H9 (cell line): ENCODE results near the gene CERKL. TPM values are rescaled to one million over a fixed set of nuclear protein-coding genes. Genes with fewer than 3 reads are reported as not detected.

Experiments used
- DNase-seq: peaks from one replicate; pipeline ENCODE4 v3.0.0-alpha.2; 2017
- H2AFZ ChIP-seq: one replicate; pipeline ENCODE4 v1.6.1; 2013; ENCODE audit warnings: mild to moderate bottlenecking, low read length, control low read depth, moderate library complexity
- H2AK5ac ChIP-seq: 2 replicates; pipeline ENCODE4 v1.6.1; 2013; ENCODE audit warnings: low read length, control low read depth, mixed read lengths; ENCODE audit not compliant: insufficient read length
- H2BK120ac ChIP-seq: one replicate; pipeline ENCODE4 v1.6.1; 2013; ENCODE audit warnings: low read depth, mild to moderate bottlenecking, low read length, control low read depth, inconsistent platforms; ENCODE audit not compliant: poor library complexity, severe bottlenecking
- H2BK12ac ChIP-seq: 2 replicates; pipeline ENCODE4 v1.6.1; 2013; ENCODE audit warnings: low read length, control low read depth, mixed read lengths, low read depth; ENCODE audit not compliant: insufficient read length
- H2BK15ac ChIP-seq: 2 replicates; pipeline ENCODE4 v1.6.1; 2013; ENCODE audit warnings: low read depth, low read length, control low read depth
- H2BK20ac ChIP-seq: one replicate; pipeline ENCODE4 v1.6.1; 2013; ENCODE audit warnings: low read depth, mild to moderate bottlenecking, low read length, control low read depth, inconsistent platforms; ENCODE audit not compliant: poor library complexity, severe bottlenecking
- H2BK5ac ChIP-seq: 2 replicates; pipeline ENCODE4 v1.6.1; 2013; ENCODE audit warnings: low read length, control low read depth, mixed read lengths; ENCODE audit not compliant: insufficient read length
- H3K14ac ChIP-seq: 2 replicates; pipeline ENCODE4 v1.6.1; 2013; ENCODE audit warnings: low read length, control low read depth; ENCODE audit not compliant: insufficient read depth
- H3K18ac ChIP-seq: 2 replicates; pipeline ENCODE4 v1.6.1; 2013; ENCODE audit warnings: low read depth, mild to moderate bottlenecking, mixed read lengths, low read length, control low read depth; ENCODE audit not compliant: insufficient read length
- H3K23ac ChIP-seq: 2 replicates; pipeline ENCODE4 v1.6.1; 2013; ENCODE audit warnings: low read length, control low read depth, mixed read lengths, low read depth; ENCODE audit not compliant: insufficient read length
- H3K23me2 ChIP-seq: 2 replicates; pipeline ENCODE4 v1.6.1; 2013; ENCODE audit warnings: low read depth, mild to moderate bottlenecking, mixed read lengths, low read length, control low read depth; ENCODE audit not compliant: insufficient read length, poor library complexity, severe bottlenecking
- H3K27ac ChIP-seq: 2 replicates; pipeline ENCODE4 v1.5.1; 2013; ENCODE audit warnings: low read length, control low read depth, mixed read lengths, low read depth; ENCODE audit not compliant: insufficient read length
- H3K27me3 ChIP-seq: 2 replicates; pipeline ENCODE4 v1.6.1; 2013; ENCODE audit warnings: low read length, control low read depth, inconsistent platforms; ENCODE audit not compliant: insufficient read depth
- H3K4ac ChIP-seq: 2 replicates; pipeline ENCODE4 v1.6.1; 2013; ENCODE audit warnings: low read depth, mild to moderate bottlenecking, control low read depth, inconsistent platforms, low read length, moderate library complexity
- H3K4me1 ChIP-seq: 2 replicates; pipeline ENCODE4 v1.6.1; 2013; ENCODE audit warnings: low read length, control low read depth, inconsistent platforms; ENCODE audit not compliant: insufficient read depth
- H3K4me2 ChIP-seq: 2 replicates; pipeline ENCODE4 v1.6.1; 2013; ENCODE audit warnings: low read length, control low read depth, mixed read lengths; ENCODE audit not compliant: insufficient read length, insufficient read depth
- H3K56ac ChIP-seq: 2 replicates; pipeline ENCODE4 v1.6.1; 2013; ENCODE audit warnings: low read depth, mild to moderate bottlenecking, mixed read lengths, low read length, control low read depth; ENCODE audit not compliant: insufficient read length
- H3K79me1 ChIP-seq: 2 replicates; pipeline ENCODE4 v1.6.1; 2013; ENCODE audit warnings: low read depth, mild to moderate bottlenecking, moderate library complexity, low read length, control low read depth, inconsistent platforms; ENCODE audit not compliant: insufficient read depth, poor library complexity, severe bottlenecking
- H3K79me2 ChIP-seq: 2 replicates; pipeline ENCODE4 v1.6.1; 2013; ENCODE audit warnings: low read length, control low read depth, inconsistent platforms; ENCODE audit not compliant: insufficient read depth
- H3K9ac ChIP-seq: 2 replicates; pipeline ENCODE4 v1.6.1; 2013; ENCODE audit warnings: low read length, control low read depth, mixed read lengths; ENCODE audit not compliant: insufficient read length; ENCODE audit errors: extremely low read depth
- H3K9me3 ChIP-seq: one replicate; pipeline ENCODE4 v1.6.1; 2013; ENCODE audit warnings: low read depth, low read length, inconsistent platforms; ENCODE audit not compliant: control insufficient read depth
- H3T11ph ChIP-seq: one replicate; pipeline ENCODE4 v1.6.1; 2013; ENCODE audit warnings: mild to moderate bottlenecking, low read length, control low read depth, inconsistent platforms
- H4K20me1 ChIP-seq: one replicate; pipeline ENCODE4 v1.6.1; 2013; ENCODE audit not compliant: control insufficient read depth, insufficient read length, insufficient read depth
- H4K5ac ChIP-seq: 2 replicates; pipeline ENCODE4 v1.6.1; 2013; ENCODE audit warnings: low read depth, mild to moderate bottlenecking, mixed read lengths, low read length, control low read depth; ENCODE audit not compliant: insufficient read length
- H4K8ac ChIP-seq: replicated peaks from 2 replicates; pipeline ENCODE4 v1.6.1; 2013; ENCODE audit warnings: low read length, control low read depth, mixed read lengths, low read depth; ENCODE audit not compliant: insufficient read length
- H4K91ac ChIP-seq: 2 replicates; pipeline ENCODE4 v1.6.1; 2013; ENCODE audit warnings: low read depth, mild to moderate bottlenecking, moderate library complexity, mixed read lengths, low read length, control low read depth; ENCODE audit not compliant: insufficient read length
- H3K27ac Mint-ChIP-seq, 3 experiments: 2 replicates in 2 of 3; 3 replicates in 1 of 3; pipeline ENCODE4 v1.8.0; 2020 to 2021; ENCODE audit warnings: mixed read lengths in 3 of 3, mild to moderate bottlenecking in 1 of 3, moderate library complexity in 1 of 3
- H3K27me3 Mint-ChIP-seq: 2 replicates; pipeline ENCODE4 v1.8.0; 2021; ENCODE audit warnings: low read depth, mild to moderate bottlenecking, moderate library complexity, mixed read lengths
- H3K36me3 Mint-ChIP-seq, 3 experiments: 2 replicates in 2 of 3; 3 replicates in 1 of 3; pipeline ENCODE4 v1.8.0; 2020 to 2021; ENCODE audit warnings: low read depth in 3 of 3, mixed read lengths in 3 of 3; ENCODE audit not compliant: insufficient read depth in 1 of 3
- H3K4me1 Mint-ChIP-seq, 2 experiments: 2 replicates each; pipeline ENCODE4 v1.8.0; 2020; ENCODE audit warnings: mixed read lengths in 2 of 2
- H3K4me3 Mint-ChIP-seq, 2 experiments: 2 replicates in 1 of 2; 3 replicates in 1 of 2; pipeline ENCODE4 v1.8.0; 2020 to 2021; ENCODE audit warnings: mild to moderate bottlenecking in 2 of 2, mixed read lengths in 2 of 2, moderate library complexity in 1 of 2
- H3K9me3 Mint-ChIP-seq, 2 experiments: 2 replicates in 1 of 2; 3 replicates in 1 of 2; pipeline ENCODE4 v1.8.0; 2020; ENCODE audit warnings: mild to moderate bottlenecking in 2 of 2, mixed read lengths in 2 of 2, moderate library complexity in 1 of 2
- WGBS: extraction: QIAGEN DNeasy Blood & Tissue Kit; methylation state at CpG from one replicate; pipeline ENCODE4 v1.1.7; 2013; ENCODE audit warnings: missing lambda C conversion rate, low lambda C conversion rate, mixed read lengths; ENCODE audit not compliant: insufficient read length; ENCODE audit errors: extremely low coverage; 5-methylcytosine and 5-hydroxymethylcytosine counted together
- total RNA-seq: library from RNA; stranded (reverse); gene quantifications from 2 replicates; pipeline ENCODE4 v1.2.1, GENCODE V29; 2021
- TF ChIP-seq, protein P1 (sequence below): fragments of 200-600 bp; sonication (generic); conservative IDR thresholded peaks from 3 replicates; pipeline ENCODE4 v1.8.0; 2021; ENCODE audit warnings: antibody characterized with exemption, mild to moderate bottlenecking

Gene CERKL
- total RNA-seq, 1 experiment from 2014 or later = not detected

DNA sequence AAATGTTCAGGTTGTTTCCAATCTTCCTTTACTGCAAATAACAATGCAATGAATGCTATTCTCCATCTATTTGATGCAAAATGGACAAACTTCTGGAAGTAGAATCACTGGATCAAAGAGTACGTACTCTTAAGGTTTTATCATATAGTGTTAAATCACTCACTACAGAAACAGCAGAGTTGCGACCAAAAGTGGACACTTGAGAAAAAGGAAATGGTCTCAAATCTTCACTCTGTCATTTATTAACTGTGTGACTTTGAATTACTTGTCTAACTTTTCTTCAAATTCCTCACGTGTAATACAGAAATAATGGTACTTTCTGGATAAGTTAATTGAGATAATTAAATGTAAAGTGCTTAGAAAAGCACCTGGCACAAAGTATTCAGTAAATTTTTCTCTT is 78.1 kb downstream of the CERKL start:
- H3K27me3 Mint-ChIP-seq = peaks cover 11% of the 10 kb centered on the region
- Histone ChIP-seq H3K4me1 (no peaks in the 10 kb centered on the region), H3K27me3 (no peaks in the 10 kb centered on the region), H3K23me2 (peaks cover 2% of the 10 kb centered on the region), H2BK5ac (no peak overlapping the region), H4K91ac (no peak overlapping the region), H2BK12ac (no peak overlapping the region), H3K18ac (no peak overlapping the region), H4K8ac (no peak overlapping the region), H2AK5ac (no peak overlapping the region), H2BK120ac (no peak overlapping the region), H2BK20ac (no peak overlapping the region), H3K79me2 (no peaks in the 10 kb centered on the region), H4K5ac (no peak overlapping the region), H3K14ac (no peak overlapping the region), H3K9ac (no peak overlapping the region), H3K4ac (no peak overlapping the region), H3K79me1 (no peaks in the 10 kb centered on the region), H2AFZ (no peak overlapping the region), H3K9me3 (no peaks in the 10 kb centered on the region), H4K20me1 (no peaks in the 10 kb centered on the region), H3K27ac (no peak overlapping the region), H3K23ac (no peak overlapping the region), H3T11ph (no peak overlapping the region), H3K4me2 (no peak overlapping the region), H3K56ac (no peak overlapping the region), H2BK15ac (no peak overlapping the region)
- H3K4me3 Mint-ChIP-seq = no peak overlapping the region
- no peak overlapping the region for H3K27ac Mint-ChIP-seq
- H3K36me3 Mint-ChIP-seq = no peaks in the 10 kb centered on the region
- H3K4me1 Mint-ChIP-seq = peaks cover 4% of the 10 kb centered on the region in 2 experiments; a peak in 3 of 4 replicates
- TF ChIP-seq, protein P1, sequence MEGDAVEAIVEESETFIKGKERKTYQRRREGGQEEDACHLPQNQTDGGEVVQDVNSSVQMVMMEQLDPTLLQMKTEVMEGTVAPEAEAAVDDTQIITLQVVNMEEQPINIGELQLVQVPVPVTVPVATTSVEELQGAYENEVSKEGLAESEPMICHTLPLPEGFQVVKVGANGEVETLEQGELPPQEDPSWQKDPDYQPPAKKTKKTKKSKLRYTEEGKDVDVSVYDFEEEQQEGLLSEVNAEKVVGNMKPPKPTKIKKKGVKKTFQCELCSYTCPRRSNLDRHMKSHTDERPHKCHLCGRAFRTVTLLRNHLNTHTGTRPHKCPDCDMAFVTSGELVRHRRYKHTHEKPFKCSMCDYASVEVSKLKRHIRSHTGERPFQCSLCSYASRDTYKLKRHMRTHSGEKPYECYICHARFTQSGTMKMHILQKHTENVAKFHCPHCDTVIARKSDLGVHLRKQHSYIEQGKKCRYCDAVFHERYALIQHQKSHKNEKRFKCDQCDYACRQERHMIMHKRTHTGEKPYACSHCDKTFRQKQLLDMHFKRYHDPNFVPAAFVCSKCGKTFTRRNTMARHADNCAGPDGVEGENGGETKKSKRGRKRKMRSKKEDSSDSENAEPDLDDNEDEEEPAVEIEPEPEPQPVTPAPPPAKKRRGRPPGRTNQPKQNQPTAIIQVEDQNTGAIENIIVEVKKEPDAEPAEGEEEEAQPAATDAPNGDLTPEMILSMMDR = no peak
- no peak for DNase-seq
- no CpG with 5 or more reads among the region's 3 CpGs for WGBS
- no peaks in the 10 kb centered on the region for H3K9me3 Mint-ChIP-seq
